ENCODE measurements around the gene IMMT. TPM values are rescaled to one million over a fixed set of nuclear protein-coding genes. Genes with fewer than 3 reads are reported as not detected.

The IMMT gene
- total RNA-seq, 1 donor from 2014 or later = 160 TPM

DNA sequence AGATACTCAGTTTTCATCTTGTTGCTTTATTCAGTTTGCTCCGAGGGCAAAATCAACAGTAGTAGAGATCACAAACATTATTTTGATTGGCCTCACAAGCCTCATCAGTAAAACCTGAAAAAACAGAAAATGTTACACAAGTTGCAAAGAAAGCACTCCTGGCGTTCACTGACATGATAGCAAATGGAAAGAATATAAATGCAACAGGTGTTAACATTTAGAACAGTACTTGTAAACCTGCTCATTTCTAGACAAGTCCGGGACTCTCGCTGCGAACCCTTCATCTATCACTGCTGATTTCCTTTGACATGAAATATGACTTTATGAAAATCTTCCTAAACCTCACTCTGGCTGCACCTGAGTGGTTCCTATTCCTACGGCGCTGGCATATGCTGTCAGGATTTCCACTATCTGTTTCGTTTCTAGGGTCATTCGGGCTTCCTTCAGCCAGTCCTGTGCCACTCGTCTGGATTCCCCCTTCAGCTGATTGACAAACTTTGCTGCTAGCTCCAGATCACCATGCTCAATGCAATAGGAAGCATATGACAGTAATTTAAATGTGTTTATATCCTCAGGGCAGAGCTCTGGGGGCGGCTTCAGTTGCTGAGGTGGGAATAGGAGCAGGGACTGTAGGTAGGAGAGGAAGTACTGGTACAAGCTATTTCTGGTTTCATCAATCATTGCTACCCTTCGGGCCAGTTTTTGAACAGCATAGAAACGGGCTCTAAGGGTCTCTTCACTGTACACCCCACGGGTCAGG, 51.2 kb downstream of the IMMT start:
- Mint-ChIP-seq H3K36me3 (ENCODE audit: low read depth) (peaks cover 73% of the 10 kb centered on the region), H3K4me3 (ENCODE audit: low read depth) (no peak overlapping the region), H3K9me3 (no peaks in the 10 kb centered on the region), H3K4me1 (ENCODE audit: low read depth) (peaks cover 2% of the 10 kb centered on the region), H3K27ac (no peak overlapping the region), H3K27me3 (ENCODE audit: low read depth) (no peaks in the 10 kb centered on the region)
- DNase-seq (ENCODE audit: low spot score) = no peak
- intact Hi-C loops (cut with micrococcal nuclease) = no loop called here

DNA sequence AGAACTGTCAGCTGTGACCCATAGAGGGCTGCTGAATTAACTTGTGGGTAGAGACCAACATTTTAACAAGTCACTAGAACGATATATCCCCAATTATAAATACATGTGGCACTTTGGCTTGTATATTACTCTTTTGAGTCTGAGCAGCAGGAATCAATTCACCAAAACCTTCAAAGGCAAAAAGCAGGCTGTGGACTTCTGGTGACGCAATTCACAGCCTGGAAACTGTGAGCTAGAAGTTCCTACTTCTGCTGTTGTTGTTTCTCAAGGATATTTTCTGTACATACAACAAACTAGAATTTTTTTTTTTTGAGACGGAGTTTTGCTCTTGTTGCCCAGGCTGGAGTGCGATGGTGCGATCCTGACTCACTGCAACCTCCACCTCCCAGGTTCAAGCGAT, 52.0 kb downstream of the IMMT start:
- DNase-seq (ENCODE audit: low spot score) = no peak
- H3K9me3 Mint-ChIP-seq = no peaks in the 10 kb centered on the region
- no peak overlapping the region for H3K27ac Mint-ChIP-seq
- H3K4me3 Mint-ChIP-seq (ENCODE audit: low read depth) = no peak overlapping the region
- H3K27me3 Mint-ChIP-seq (ENCODE audit: low read depth) = no peaks in the 10 kb centered on the region
- peaks cover 75% of the 10 kb centered on the region for H3K36me3 Mint-ChIP-seq (ENCODE audit: low read depth)
- H3K4me1 Mint-ChIP-seq (ENCODE audit: low read depth) = peaks cover 3% of the 10 kb centered on the region
- intact Hi-C loops (cut with micrococcal nuclease) = no loop called here

DNA sequence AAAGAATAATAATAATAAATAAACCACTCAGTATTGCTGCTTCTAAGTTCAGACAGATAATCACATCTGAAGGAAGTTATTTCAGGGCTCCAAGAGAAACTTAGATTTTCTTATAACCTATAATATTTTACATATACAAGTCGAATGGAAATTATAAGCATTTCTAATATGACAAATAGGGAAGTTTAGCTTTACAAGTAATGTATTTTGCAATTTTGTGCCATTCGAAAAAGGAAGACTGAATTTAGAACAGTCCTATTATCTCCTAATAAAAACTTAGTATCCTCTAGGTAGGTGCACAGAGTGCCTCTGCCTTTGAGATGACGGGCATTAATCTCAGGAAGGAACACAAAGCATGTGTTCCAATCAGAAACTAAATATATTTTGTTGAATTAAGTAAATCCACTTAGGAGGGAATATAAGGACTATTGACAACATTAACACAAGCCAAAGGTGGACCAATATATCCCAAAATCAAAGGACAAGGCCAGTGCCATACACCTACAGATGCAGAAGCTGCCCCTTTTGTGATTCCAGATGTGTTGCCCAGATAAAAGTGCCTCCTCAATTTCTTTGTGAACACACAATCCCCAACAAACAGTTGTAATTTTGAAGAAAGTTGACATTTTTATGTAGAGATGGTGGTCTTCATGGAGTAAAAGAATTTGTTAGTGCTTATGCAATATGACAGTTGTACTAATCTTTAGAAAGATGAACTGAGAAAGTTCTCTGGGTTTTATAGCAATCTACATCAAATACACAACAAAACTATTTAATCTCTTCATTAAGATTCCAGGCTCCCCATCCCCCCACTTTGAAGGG, 52.6 kb downstream of the IMMT start:
- H3K4me1 Mint-ChIP-seq (ENCODE audit: low read depth) = peaks cover 3% of the 10 kb centered on the region
- intact Hi-C loops (cut with micrococcal nuclease) = no loop called here
- H3K4me3 Mint-ChIP-seq (ENCODE audit: low read depth) = no peak overlapping the region
- no peak for DNase-seq (ENCODE audit: low spot score)
- H3K36me3 Mint-ChIP-seq (ENCODE audit: low read depth) = peaks cover 75% of the 10 kb centered on the region
- no peaks in the 10 kb centered on the region for H3K9me3 Mint-ChIP-seq
- H3K27ac Mint-ChIP-seq = no peak overlapping the region
- H3K27me3 Mint-ChIP-seq (ENCODE audit: low read depth) = no peaks in the 10 kb centered on the region

DNA sequence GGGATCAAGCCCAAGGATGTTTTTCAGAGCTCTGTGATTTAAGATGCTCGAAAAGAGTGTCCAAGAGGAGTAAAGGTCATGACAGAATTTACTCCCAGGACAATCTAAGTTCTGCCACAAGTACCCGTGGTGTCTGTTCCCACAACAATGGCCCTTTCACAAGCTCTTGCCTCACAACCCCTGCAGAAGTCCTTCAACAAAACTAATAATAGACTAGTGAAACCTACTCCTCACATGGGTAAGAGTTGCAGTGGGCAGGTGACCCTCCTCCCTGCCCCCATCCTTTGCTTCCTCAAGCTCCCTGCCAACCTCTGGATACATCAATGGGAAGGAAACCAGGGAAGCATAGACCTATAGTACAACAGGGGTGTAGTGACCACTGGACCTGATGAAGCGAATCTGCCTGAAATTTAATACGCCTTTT, 54.3 kb downstream of the IMMT start:
- H3K9me3 Mint-ChIP-seq = no peaks in the 10 kb centered on the region
- no peak overlapping the region for H3K27ac Mint-ChIP-seq
- H3K4me1 Mint-ChIP-seq (ENCODE audit: low read depth) = peaks cover 3% of the 10 kb centered on the region
- DNase-seq (ENCODE audit: low spot score) = no peak
- H3K27me3 Mint-ChIP-seq (ENCODE audit: low read depth) = no peaks in the 10 kb centered on the region
- H3K4me3 Mint-ChIP-seq (ENCODE audit: low read depth) = no peak overlapping the region
- intact Hi-C loops (cut with micrococcal nuclease) = no loop called here
- peaks cover 81% of the 10 kb centered on the region for H3K36me3 Mint-ChIP-seq (ENCODE audit: low read depth)

DNA sequence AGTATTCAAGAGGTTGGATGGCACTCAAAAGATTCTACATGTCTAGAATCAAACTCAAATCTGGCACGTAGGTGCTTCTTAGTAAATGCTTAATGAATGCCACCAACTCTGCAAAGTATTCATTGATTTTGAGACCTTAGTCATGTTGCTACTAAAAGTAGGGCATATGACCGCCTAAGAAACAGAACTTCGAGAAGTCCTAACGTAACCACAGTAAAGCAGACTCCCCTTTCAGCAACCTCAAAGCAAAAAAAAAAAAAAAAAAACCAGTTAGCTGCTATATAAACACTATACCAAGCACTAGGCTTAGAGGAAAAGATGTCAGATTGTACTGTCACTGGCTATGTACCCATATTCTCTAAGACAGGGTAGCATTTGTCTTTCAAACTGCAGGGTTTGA, 55.3 kb downstream of the IMMT start:
- intact Hi-C loops (cut with micrococcal nuclease) = no loop called here
- Mint-ChIP-seq H3K27ac (no peak overlapping the region), H3K4me3 (ENCODE audit: low read depth) (no peak overlapping the region), H3K9me3 (no peaks in the 10 kb centered on the region), H3K36me3 (ENCODE audit: low read depth) (peaks cover 87% of the 10 kb centered on the region), H3K4me1 (ENCODE audit: low read depth) (peaks cover 3% of the 10 kb centered on the region), H3K27me3 (ENCODE audit: low read depth) (no peaks in the 10 kb centered on the region)
- DNase-seq (ENCODE audit: low spot score) = no peak

DNA sequence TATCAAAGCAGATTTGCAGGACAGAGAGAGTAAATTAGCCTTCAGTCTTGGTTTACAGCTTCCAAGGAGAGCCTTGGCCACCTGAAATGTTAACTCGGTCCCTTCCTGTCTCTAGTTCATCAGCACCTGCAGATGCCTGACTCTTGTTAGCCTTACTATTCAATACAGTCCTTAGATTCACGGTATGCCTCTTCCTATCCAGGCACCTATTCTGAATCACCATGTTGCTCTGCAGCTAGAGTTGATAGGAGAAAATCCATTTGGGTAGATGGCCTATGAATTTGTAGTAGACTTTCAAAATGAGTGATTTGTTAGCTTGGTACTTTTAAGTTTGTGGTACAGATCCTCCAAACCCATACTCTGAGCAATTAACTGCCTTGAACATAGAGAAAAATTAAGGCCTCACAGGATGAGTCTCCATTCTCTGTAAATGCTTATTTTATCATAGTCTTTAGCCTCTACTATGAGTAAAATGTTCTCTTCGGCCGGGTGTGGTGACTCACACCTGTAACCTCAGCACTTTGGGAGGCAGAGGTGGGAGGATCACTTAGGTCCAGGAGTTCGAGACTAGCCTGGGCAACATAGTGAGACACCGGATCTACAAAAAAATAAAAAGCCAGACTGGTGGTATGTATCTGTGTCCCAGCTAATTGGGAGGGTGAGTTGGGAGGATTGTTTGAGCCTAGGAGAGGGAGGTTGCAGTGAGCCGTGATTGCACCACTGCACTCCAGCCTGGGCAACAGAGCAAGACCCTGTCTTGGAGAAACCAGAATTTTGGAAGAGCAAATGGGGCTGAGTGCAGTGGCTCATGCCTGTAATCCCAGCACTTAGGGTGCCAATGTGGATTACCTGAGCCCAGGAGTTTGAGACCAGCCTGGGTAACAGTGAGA, 56.3 kb downstream of the IMMT start:
- Mint-ChIP-seq H3K27ac (peak overlapping the region; percentile 33), H3K4me1 (ENCODE audit: low read depth) (peaks cover 3% of the 10 kb centered on the region), H3K27me3 (ENCODE audit: low read depth) (no peaks in the 10 kb centered on the region), H3K9me3 (no peaks in the 10 kb centered on the region), H3K36me3 (ENCODE audit: low read depth) (peaks cover 87% of the 10 kb centered on the region), H3K4me3 (ENCODE audit: low read depth) (no peak overlapping the region)
- intact Hi-C loops (cut with micrococcal nuclease) = no loop called here
- DNase-seq (ENCODE audit: low spot score) = no peak

DNA sequence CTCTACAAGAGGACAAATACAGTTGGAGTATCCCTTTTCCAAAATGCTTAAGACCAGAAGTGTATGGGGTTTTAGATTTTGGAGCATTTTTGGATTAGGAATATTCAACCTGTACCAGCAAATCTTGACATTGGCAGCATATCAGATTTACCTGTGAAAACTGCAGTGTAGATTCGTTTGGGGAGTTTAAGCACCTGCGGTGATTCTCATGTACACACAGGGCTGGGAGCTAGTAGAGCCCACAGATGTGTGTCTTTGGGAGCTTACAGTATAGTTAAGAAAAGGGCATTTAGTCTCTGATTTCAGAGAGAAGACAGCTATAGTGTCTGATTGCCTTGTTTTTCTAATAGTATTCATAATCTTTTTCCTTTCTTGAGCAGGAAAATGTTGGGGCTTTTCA, 59.1 kb downstream of the IMMT start:
- Mint-ChIP-seq H3K4me3 (ENCODE audit: low read depth) (no peak overlapping the region), H3K27ac (no peak overlapping the region), H3K9me3 (no peaks in the 10 kb centered on the region), H3K4me1 (ENCODE audit: low read depth) (peaks cover 3% of the 10 kb centered on the region), H3K36me3 (ENCODE audit: low read depth) (peaks cover 94% of the 10 kb centered on the region), H3K27me3 (ENCODE audit: low read depth) (no peaks in the 10 kb centered on the region)
- DNase-seq (ENCODE audit: low spot score) = no peak
- intact Hi-C loops (cut with micrococcal nuclease) = no loop called here

DNA sequence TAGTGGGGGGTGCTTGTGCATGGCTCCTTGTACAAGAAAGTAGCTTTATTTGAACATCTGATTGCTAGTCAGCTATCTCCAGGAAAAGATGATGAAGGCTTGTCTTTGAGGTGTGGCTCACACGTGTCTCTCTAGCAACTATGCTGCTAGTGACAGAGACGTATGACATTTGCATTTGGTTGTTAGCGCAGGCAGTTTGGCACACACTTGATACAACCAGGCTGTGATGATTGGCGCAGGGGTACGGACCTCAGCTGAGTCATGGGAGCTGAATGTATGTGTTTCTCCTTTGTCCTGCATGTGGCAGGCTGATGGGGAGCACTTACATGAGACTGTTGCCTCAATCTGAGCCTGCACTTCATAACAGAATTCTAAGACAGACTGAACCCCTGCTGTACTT, 59.6 kb downstream of the IMMT start:
- Mint-ChIP-seq H3K9me3 (no peaks in the 10 kb centered on the region), H3K4me3 (ENCODE audit: low read depth) (no peak overlapping the region), H3K27ac (no peak overlapping the region), H3K4me1 (ENCODE audit: low read depth) (peaks cover 3% of the 10 kb centered on the region), H3K36me3 (ENCODE audit: low read depth) (peaks cover 94% of the 10 kb centered on the region), H3K27me3 (ENCODE audit: low read depth) (no peaks in the 10 kb centered on the region)
- no peak for DNase-seq (ENCODE audit: low spot score)
- intact Hi-C loops (cut with micrococcal nuclease) = no loop called here

DNA sequence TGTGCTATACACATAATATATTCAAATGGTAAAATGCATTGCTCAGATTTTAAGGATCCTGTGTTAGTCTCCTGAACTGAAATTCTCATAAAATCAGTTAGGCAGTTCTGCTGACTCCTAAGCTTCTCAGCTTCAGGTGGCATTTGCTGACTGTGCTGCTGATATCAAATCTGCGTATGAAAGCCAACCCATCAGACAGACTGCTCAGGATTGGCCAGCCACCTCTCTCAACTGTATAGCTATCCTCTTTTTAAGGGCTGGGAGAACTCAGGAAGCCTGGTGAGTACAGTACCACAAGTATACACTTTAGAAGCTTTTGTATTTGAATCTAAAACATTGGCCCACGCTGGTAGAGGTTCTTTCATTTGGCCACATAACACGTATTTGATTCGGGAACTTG, 60.6 kb downstream of the IMMT start:
- Mint-ChIP-seq H3K9me3 (no peaks in the 10 kb centered on the region), H3K4me1 (ENCODE audit: low read depth) (peaks cover 3% of the 10 kb centered on the region), H3K27me3 (ENCODE audit: low read depth) (no peaks in the 10 kb centered on the region), H3K27ac (no peak overlapping the region), H3K36me3 (ENCODE audit: low read depth) (peaks cover 94% of the 10 kb centered on the region), H3K4me3 (ENCODE audit: low read depth) (no peak overlapping the region)
- intact Hi-C loops (cut with micrococcal nuclease) = no loop called here
- no peak for DNase-seq (ENCODE audit: low spot score)

DNA sequence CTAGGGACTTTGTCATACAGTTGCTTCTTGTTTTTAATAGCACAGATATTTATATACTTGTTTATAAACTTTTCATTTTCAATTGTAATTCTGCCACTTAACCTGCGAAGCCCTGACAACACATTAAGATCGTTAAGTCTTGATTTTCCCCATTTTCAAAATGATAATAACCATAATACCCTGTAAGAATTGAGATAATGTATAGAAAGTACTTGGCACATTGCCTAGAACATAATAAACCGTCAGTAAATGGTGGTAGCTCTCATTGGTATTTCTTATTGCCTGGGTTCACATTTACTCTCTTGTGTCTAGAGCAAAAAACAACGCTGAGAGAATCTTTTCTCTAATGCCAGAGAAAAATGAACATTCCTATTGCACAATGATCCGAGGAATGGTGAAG, 70.6 kb downstream of the IMMT start:
- no peaks in the 10 kb centered on the region for H3K9me3 Mint-ChIP-seq
- peaks cover 85% of the 10 kb centered on the region for H3K36me3 Mint-ChIP-seq (ENCODE audit: low read depth)
- no peak for DNase-seq (ENCODE audit: low spot score)
- no peak overlapping the region for H3K27ac Mint-ChIP-seq
- peaks cover 4% of the 10 kb centered on the region for H3K4me1 Mint-ChIP-seq (ENCODE audit: low read depth)
- intact Hi-C loops (cut with micrococcal nuclease) = no loop called here
- H3K4me3 Mint-ChIP-seq (ENCODE audit: low read depth) = no peak overlapping the region
- H3K27me3 Mint-ChIP-seq (ENCODE audit: low read depth) = no peaks in the 10 kb centered on the region

DNA sequence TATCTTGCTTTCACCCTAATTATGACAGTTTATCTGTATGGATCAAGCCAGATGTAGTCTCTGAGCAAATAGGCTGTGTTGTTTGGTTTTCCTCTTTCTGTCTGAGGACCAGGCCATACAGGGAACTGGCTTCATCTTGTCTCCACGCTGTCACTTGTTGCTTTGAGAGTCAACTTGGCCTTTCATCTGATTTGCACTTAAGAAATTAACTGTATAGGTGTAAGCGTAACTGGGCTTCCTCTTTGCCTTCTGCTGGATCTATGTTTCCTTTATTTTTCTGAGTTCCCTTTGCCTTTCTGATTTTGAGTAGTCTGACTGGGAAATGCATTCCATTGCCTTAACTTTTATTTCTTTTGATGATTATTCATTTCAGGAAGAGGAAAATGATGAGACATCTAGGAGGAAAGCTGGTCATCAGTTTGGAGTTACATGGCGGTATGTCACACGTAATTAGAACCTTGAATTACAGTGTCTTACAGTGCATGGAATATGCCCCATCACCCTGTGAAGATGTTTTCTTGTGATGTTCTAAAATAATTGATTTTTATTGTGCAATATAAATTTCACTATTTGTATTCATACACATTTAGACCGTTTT, 71.8 kb downstream of the IMMT start:
- Mint-ChIP-seq H3K27me3 (ENCODE audit: low read depth) (no peaks in the 10 kb centered on the region), H3K27ac (no peak overlapping the region), H3K4me1 (ENCODE audit: low read depth) (peaks cover 4% of the 10 kb centered on the region), H3K36me3 (ENCODE audit: low read depth) (peaks cover 85% of the 10 kb centered on the region), H3K4me3 (ENCODE audit: low read depth) (no peak overlapping the region), H3K9me3 (no peaks in the 10 kb centered on the region)
- intact Hi-C loops (cut with micrococcal nuclease) = no loop called here
- no peak for DNase-seq (ENCODE audit: low spot score)

DNA sequence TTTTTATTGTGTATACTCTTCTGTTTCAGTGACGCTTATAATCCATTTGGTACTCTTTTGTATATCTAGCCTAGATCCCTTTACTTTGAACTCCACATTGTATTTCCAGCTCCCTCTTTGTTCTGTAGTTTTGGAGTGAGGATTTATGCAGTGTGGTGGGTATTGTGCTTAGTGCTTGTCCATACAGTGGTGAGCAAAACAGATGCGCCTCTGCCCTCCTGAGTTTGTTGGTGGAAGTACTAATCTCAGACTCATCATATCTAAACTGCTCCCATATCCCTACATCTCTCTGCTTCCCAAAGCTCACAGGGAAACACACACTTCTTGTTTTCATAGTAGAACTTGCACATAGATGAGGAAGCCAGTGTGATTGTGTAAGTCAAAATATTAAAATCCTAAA, 77.1 kb downstream of the IMMT start:
- H3K4me3 Mint-ChIP-seq (ENCODE audit: low read depth) = no peak overlapping the region
- H3K27ac Mint-ChIP-seq = no peak overlapping the region
- intact Hi-C loops (cut with micrococcal nuclease) = no loop called here
- no peaks in the 10 kb centered on the region for H3K9me3 Mint-ChIP-seq
- no peaks in the 10 kb centered on the region for H3K27me3 Mint-ChIP-seq (ENCODE audit: low read depth)
- peaks cover 86% of the 10 kb centered on the region for H3K36me3 Mint-ChIP-seq (ENCODE audit: low read depth)
- no peak for DNase-seq (ENCODE audit: low spot score)
- peaks cover 11% of the 10 kb centered on the region for H3K4me1 Mint-ChIP-seq (ENCODE audit: low read depth)
